Calu3 (cell line): Measurements from ENCODE around the gene FEZF2. TPM values are rescaled to one million over a fixed set of nuclear protein-coding genes. Genes with fewer than 3 reads are reported as not detected.

Source experiments
- BruUV-seq: library from RNA; stranded (reverse); fragments of 400-500 nt; replicated peaks from 2 replicates; lab custom pipeline; 2021; lab: Mats Ljungman, UMichigan
- CTCF ChIA-PET: fragments of 300-600 bp; sonication (Branson Sonifier 250); formaldehyde crosslinking; loops from one replicate; lab custom pipeline; 2022; ENCODE audit warnings: antibody characterized with exemption; lab: Charles Lee
- DNase-seq: peaks from one replicate; pipeline ENCODE4 v3.0.0; 2022
- H3K27ac Mint-ChIP-seq: one replicate; pipeline ENCODE4 v1.8.0; 2022; ENCODE audit warnings: mixed read lengths; ENCODE audit not compliant: unreplicated experiment
- H3K27me3 Mint-ChIP-seq: one replicate; pipeline ENCODE4 v1.8.0; 2022; ENCODE audit warnings: mixed read lengths; ENCODE audit not compliant: unreplicated experiment
- H3K36me3 Mint-ChIP-seq: one replicate; pipeline ENCODE4 v1.8.0; 2022; ENCODE audit warnings: mild to moderate bottlenecking, moderate library complexity, mixed read lengths; ENCODE audit not compliant: insufficient read depth, unreplicated experiment
- H3K4me1 Mint-ChIP-seq: one replicate; pipeline ENCODE4 v1.8.0; 2022; ENCODE audit warnings: mild to moderate bottlenecking, low read depth, mixed read lengths; ENCODE audit not compliant: unreplicated experiment
- H3K4me3 Mint-ChIP-seq: one replicate; pipeline ENCODE4 v1.8.0; 2022; ENCODE audit warnings: mild to moderate bottlenecking, low read depth, moderate library complexity, mixed read lengths; ENCODE audit not compliant: unreplicated experiment
- H3K9me3 Mint-ChIP-seq: one replicate; pipeline ENCODE4 v1.8.0; 2022; ENCODE audit warnings: low read depth, mixed read lengths; ENCODE audit not compliant: unreplicated experiment
- intact Hi-C: fragments of 100-400 bp; cut with micrococcal nuclease; formaldehyde crosslinking; loops from one replicate; pipeline ENCODE4 v1.10.0; 2022; ENCODE audit not compliant: unreplicated experiment
- total RNA-seq: library from RNA; stranded (reverse); gene quantifications from 2 replicates; pipeline ENCODE4 v1.2.3, GENCODE V29; 2022
- TF ChIP-seq, protein P1 (sequence below): fragments of 200-600 bp; IDR thresholded peaks from one replicate; pipeline ENCODE4 v1.8.0; 2022; ENCODE audit warnings: antibody characterized with exemption; ENCODE audit not compliant: unreplicated experiment

The FEZF2 gene
- total RNA-seq, 1 experiment from 2014 or later, result not detected

DNA sequence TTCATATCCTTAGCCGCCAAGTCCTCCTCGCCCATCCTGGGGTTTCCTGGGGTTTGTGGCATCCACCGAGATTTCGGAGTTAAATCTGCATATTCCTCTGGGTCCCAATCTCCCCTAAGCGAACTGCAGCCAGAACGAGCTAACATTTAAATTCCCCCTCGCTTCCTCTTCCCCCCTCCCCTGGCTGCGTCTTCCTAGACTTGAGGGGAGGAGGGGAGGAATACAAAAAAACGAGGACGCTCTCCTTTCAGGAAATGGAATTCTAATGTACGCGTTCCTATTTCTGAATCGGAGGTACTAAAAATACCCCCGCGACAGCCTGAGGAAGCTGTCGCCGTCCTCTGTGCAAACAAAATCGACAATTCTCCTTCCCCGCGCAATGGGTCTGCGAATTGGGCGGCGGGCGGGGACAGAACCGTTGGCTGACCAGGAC is 5.6 kb downstream of the FEZF2 start:
- Mint-ChIP-seq H3K9me3 (no peaks in the 10 kb centered on the region), H3K36me3 (no peaks in the 10 kb centered on the region), H3K27me3 (peaks cover 41% of the 10 kb centered on the region), H3K4me3 (no peak overlapping the region), H3K4me1 (no peaks in the 10 kb centered on the region), H3K27ac (no peak overlapping the region)
- TF ChIP-seq, protein P1, sequence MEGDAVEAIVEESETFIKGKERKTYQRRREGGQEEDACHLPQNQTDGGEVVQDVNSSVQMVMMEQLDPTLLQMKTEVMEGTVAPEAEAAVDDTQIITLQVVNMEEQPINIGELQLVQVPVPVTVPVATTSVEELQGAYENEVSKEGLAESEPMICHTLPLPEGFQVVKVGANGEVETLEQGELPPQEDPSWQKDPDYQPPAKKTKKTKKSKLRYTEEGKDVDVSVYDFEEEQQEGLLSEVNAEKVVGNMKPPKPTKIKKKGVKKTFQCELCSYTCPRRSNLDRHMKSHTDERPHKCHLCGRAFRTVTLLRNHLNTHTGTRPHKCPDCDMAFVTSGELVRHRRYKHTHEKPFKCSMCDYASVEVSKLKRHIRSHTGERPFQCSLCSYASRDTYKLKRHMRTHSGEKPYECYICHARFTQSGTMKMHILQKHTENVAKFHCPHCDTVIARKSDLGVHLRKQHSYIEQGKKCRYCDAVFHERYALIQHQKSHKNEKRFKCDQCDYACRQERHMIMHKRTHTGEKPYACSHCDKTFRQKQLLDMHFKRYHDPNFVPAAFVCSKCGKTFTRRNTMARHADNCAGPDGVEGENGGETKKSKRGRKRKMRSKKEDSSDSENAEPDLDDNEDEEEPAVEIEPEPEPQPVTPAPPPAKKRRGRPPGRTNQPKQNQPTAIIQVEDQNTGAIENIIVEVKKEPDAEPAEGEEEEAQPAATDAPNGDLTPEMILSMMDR, result no peak
- intact Hi-C loops, result no loop called here
- CTCF ChIA-PET, result no interaction called here
- BruUV-seq, result no TSS peak
- DNase-seq, result no peak

DNA sequence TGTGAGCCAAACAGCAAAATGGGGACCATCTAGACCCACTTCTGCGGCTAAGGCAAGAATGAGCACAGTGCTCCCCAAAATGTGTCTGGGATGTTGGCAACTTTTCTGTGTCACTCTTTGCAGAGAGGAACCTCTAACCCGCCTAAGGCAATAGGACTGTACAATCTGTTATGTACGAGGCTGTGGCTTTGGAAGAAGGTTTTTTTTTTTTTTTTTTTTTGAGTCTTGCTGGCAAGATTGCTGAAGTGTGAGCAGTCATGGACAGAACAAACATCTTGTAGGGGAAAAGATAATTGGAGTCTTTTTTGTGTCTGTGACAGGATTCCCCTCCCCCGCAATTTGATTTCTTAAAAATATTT is 7.2 kb downstream of the FEZF2 start:
- no peak overlapping the region for H3K4me3 Mint-ChIP-seq

DNA sequence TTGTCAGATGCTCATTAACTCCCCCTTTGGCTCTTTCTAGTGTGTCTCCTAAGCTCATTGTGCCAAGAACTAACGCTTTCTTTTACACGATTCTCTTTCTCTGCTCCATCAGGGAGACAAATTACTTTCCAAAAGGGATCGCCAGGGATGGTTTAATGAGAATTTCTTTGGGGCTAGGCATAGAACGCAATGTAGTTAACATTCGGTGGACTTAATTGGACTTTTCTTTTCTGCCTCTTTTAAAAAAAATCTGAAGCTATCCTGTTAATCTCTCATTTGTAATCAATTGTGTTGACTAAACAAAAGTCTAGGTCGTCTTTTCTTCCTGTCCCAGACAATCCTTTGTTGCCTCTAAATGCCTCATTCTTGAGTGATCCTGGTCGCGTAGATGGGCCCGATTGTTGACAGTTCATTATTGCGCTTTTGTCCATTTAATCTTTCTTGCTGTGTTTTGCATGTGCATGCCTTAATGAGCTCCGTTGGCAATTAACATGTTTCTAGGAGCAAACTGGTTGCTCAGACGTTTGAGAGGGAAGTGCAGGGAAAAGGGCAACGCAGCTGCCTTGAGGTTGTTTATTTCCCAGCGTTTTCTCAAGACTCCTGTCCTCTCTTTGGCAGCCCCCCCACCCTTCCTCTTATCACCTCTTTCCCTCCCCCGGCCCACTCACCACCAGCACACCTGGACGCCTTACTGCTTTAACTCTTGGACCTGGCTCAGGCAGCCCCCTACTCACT is 7.8 kb downstream of the FEZF2 start:
- CTCF ChIA-PET, result no interaction called here
- Mint-ChIP-seq H3K4me3 (no peak overlapping the region), H3K27ac (no peak overlapping the region), H3K9me3 (peaks cover 7% of the 10 kb centered on the region), H3K36me3 (no peaks in the 10 kb centered on the region), H3K4me1 (no peaks in the 10 kb centered on the region), H3K27me3 (peaks cover 22% of the 10 kb centered on the region)
- TF ChIP-seq, protein P1, result no peak
- intact Hi-C loops, result no loop called here
- DNase-seq, result no peak
- no TSS peak for BruUV-seq

More for the DNA sequence above, 7.2 kb downstream of the FEZF2 start:
- H3K27ac Mint-ChIP-seq, result no peak overlapping the region
- no peak for DNase-seq
- no peaks in the 10 kb centered on the region for H3K36me3 Mint-ChIP-seq
- no TSS peak for BruUV-seq
- CTCF ChIA-PET, result no interaction called here
- H3K4me1 Mint-ChIP-seq, result no peaks in the 10 kb centered on the region
- intact Hi-C loops, result no loop called here
- TF ChIP-seq, protein P1, result no peak
- H3K27me3 Mint-ChIP-seq, result peaks cover 24% of the 10 kb centered on the region
- H3K9me3 Mint-ChIP-seq, result peaks cover 7% of the 10 kb centered on the region

DNA sequence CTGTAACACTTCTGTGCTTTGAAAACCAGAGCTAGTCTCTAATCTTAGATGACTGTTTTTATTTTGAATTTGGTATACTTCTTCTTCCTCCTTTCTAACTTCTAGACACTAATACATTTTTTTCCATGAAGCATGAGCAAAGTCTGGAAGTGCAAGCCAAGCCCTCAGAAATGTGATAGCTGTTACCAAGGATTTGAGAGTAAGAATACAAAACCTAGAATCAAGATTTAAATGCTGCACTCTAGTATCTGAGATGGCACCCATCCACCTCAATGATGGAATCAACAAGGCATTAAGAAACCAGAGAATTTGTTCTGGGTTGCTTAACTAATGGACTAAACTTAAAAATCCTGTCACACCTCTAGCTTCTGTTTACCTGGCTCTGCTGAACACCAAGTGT is 9.2 kb downstream of the FEZF2 start:
- Mint-ChIP-seq H3K9me3 (peaks cover 7% of the 10 kb centered on the region), H3K27me3 (peaks cover 22% of the 10 kb centered on the region), H3K4me1 (no peaks in the 10 kb centered on the region), H3K36me3 (no peaks in the 10 kb centered on the region), H3K27ac (no peak overlapping the region), H3K4me3 (no peak overlapping the region)
- TF ChIP-seq, protein P1, result no peak
- no TSS peak for BruUV-seq
- intact Hi-C loops, result no loop called here
- DNase-seq, result no peak
- CTCF ChIA-PET, result no interaction called here
